ENCODE data around the gene PKHD1. TPM values are rescaled to one million over a fixed set of nuclear protein-coding genes. Genes with fewer than 3 reads are reported as not detected.

Gene PKHD1
- total RNA-seq, 4 donors from 2014 or later, result 0.16 to 0.60 (median 0.32) TPM

DNA sequence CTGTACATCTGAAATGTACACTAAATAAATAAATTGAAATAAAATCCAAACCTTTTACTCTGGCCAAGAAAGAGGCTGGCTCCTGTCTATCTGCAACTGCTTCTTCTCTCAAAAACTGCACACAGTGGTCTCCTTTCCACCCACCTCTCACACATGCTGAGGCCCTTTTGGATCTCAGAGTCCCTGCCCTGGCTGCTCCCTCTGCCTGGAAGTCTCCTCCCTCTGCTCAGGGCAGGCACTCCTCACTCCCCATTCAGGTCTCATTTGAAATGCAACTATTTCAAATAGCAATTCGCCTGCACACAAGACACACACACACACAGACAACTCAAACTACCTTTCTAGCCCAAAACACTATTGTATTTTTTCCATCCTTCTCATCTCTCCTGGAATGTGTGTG, 348.8 kb downstream of the PKHD1 start:
- no peak for DNase-seq
- intact Hi-C loops (cut with DNase I; ENCODE audit: low total_unique reads) (no loop called here), in situ Hi-C loops (cut with MboI; ENCODE audit: low pct_ligation_motif_present in 1 of 4, low pct_unique_long_range_greater_than_20kb in 1 of 4, low sequenced_read_pairs in 3 of 4) (no loop called here)
- Histone ChIP-seq H3K36me3 (no peaks in the 10 kb centered on the region), H3K9me3 (no peaks in the 10 kb centered on the region), H3K27ac (no peak overlapping the region), H3K4me1 (no peaks in the 10 kb centered on the region), H3K27me3 (no peaks in the 10 kb centered on the region), H3K4me3 (no peak overlapping the region)
- WGBS, 2 donors (ENCODE audit: low coverage in 1 of 2), result 69 to 71% methylated on average over 1 of the region's 1 CpG
- TF ChIP-seq EP300 (IDR thresholded peaks at IDR 0.05; ENCODE audit: low read depth), result no peak
- TF ChIP-seq, protein P1, sequence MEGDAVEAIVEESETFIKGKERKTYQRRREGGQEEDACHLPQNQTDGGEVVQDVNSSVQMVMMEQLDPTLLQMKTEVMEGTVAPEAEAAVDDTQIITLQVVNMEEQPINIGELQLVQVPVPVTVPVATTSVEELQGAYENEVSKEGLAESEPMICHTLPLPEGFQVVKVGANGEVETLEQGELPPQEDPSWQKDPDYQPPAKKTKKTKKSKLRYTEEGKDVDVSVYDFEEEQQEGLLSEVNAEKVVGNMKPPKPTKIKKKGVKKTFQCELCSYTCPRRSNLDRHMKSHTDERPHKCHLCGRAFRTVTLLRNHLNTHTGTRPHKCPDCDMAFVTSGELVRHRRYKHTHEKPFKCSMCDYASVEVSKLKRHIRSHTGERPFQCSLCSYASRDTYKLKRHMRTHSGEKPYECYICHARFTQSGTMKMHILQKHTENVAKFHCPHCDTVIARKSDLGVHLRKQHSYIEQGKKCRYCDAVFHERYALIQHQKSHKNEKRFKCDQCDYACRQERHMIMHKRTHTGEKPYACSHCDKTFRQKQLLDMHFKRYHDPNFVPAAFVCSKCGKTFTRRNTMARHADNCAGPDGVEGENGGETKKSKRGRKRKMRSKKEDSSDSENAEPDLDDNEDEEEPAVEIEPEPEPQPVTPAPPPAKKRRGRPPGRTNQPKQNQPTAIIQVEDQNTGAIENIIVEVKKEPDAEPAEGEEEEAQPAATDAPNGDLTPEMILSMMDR (IDR thresholded peaks at IDR 0.05), result no peak
- no peak for TF ChIP-seq POLR2A (IDR thresholded peaks at IDR 0.05)
- TF ChIP-seq POLR2AphosphoS5 (IDR thresholded peaks at IDR 0.05), result no peak

DNA sequence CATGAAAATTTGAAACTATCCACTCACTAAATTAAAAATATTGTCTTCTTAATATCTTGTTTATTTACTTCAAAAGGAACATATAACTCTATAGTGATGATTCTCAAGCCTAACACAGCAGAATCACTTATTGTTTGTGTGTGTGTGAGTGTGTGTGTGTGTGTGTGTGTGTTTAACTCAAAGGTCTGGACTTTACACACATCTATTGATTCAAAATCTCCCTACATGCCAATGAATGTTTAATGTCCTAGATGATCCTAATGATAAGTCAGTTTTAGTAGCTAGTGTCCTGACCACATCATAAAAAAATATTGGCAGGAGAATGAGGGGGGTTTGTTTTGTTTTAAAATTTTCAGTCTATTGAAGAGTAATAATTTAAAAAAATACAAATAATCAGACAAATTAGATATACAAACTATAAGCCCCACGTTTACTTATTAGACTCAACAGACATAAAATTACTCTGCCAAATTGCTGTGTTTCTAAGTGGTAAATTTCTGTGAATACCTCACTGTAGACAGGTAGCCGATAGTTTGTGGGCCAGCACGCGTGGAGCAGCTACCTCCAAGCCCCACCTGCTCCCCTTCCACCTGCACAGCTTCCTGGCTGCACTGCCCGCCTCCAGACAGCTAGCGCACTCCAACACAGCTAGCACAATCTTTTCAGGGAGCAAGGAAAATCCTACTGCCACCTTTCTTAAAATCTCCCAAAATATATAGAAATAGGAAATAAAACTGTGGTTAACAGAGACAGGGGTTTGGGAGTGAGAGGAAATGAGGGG, 349.6 kb downstream of the PKHD1 start:
- TF ChIP-seq EP300 (IDR thresholded peaks at IDR 0.05; ENCODE audit: low read depth) (no peak), POLR2AphosphoS5 (IDR thresholded peaks at IDR 0.05) (no peak)
- TF ChIP-seq, protein P1 (IDR thresholded peaks at IDR 0.05), result no peak
- DNase-seq, result no peak
- Histone ChIP-seq H3K27ac (no peak overlapping the region), H3K27me3 (no peaks in the 10 kb centered on the region), H3K9me3 (no peaks in the 10 kb centered on the region), H3K4me3 (no peak overlapping the region), H3K36me3 (no peaks in the 10 kb centered on the region), H3K4me1 (no peaks in the 10 kb centered on the region)
- WGBS, 2 donors (ENCODE audit: low coverage in 1 of 2), result 78 to 83% methylated on average over 6 of the region's 6 CpGs
- intact Hi-C loops (cut with DNase I; ENCODE audit: low total_unique reads), result no loop called here
- in situ Hi-C loops (cut with MboI; ENCODE audit: low pct_ligation_motif_present in 1 of 4, low pct_unique_long_range_greater_than_20kb in 1 of 4, low sequenced_read_pairs in 3 of 4), result no loop called here

DNA sequence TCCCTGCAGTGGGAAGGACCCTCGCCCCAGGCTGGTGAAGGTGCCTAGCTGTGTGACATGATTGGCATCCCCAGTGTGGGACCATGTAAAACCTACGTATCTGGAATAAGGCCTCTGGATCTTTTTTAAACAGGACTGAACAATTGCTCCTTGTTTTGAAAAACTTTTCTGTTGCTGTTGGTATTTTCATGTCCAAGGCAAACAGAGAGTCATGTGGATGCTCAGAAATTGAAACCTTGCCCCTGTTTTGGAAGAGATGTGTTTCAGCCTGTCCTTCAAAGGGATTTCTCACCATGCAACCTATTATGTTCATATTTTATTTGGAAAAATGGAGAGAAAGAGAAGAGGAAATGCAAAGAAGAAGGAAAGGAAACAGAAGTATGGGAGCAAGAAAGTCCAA, 362.3 kb downstream of the PKHD1 start:
- Histone ChIP-seq H3K9me3 (no peaks in the 10 kb centered on the region), H3K4me3 (no peak overlapping the region), H3K27ac (no peak overlapping the region), H3K36me3 (no peaks in the 10 kb centered on the region), H3K4me1 (no peaks in the 10 kb centered on the region), H3K27me3 (no peaks in the 10 kb centered on the region)
- intact Hi-C loops (cut with DNase I; ENCODE audit: low total_unique reads) (no loop called here), in situ Hi-C loops (cut with MboI; ENCODE audit: low pct_ligation_motif_present in 1 of 4, low pct_unique_long_range_greater_than_20kb in 1 of 4, low sequenced_read_pairs in 3 of 4) (no loop called here)
- DNase-seq, result no peak
- 53 to 80% methylated on average over 1 to 2 of the region's 2 CpGs for WGBS, 2 donors (ENCODE audit: low coverage in 1 of 2)
- TF ChIP-seq EP300 (IDR thresholded peaks at IDR 0.05; ENCODE audit: low read depth) (no peak), POLR2A (IDR thresholded peaks at IDR 0.05) (no peak), POLR2AphosphoS5 (IDR thresholded peaks at IDR 0.05) (no peak)
- TF ChIP-seq, protein P1 (IDR thresholded peaks at IDR 0.05), result no peak

DNA sequence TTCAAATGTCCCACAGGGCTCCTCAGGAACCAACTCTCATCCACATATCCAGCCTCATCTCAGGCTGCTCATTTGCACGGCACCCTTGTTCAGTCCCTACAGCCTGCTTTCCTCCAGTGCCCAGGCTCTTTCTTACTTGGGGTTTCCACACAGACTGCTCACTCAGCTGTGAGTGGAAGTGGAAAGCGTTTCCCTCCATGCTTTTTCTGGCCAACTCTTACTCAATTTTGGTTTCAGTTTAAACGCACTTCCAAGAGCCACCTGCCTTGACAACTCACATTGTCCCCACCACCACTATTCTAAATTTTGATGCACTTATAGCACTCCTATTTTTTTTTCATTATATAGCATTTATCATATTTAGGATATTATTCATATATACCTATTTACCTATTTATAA, 367.1 kb downstream of the PKHD1 start:
- TF ChIP-seq EP300 (IDR thresholded peaks at IDR 0.05; ENCODE audit: low read depth), result no peak
- TF ChIP-seq POLR2A (IDR thresholded peaks at IDR 0.05), result no peak
- TF ChIP-seq, protein P1 (IDR thresholded peaks at IDR 0.05), result no peak
- TF ChIP-seq POLR2AphosphoS5 (IDR thresholded peaks at IDR 0.05), result no peak
- intact Hi-C loops (cut with DNase I; ENCODE audit: low total_unique reads) (no loop called here), in situ Hi-C loops (cut with MboI; ENCODE audit: low pct_ligation_motif_present in 1 of 4, low pct_unique_long_range_greater_than_20kb in 1 of 4, low sequenced_read_pairs in 3 of 4) (no loop called here)
- no peaks in the 10 kb centered on the region for H3K4me1 ChIP-seq
- no peaks in the 10 kb centered on the region for H3K27me3 ChIP-seq
- H3K36me3 ChIP-seq, result no peaks in the 10 kb centered on the region
- no peak for DNase-seq
- WGBS, 2 donors (ENCODE audit: low coverage in 1 of 2), result 79 to 90% methylated on average over 3 of the region's 3 CpGs
- H3K27ac ChIP-seq, result no peak overlapping the region
- H3K9me3 ChIP-seq, result no peaks in the 10 kb centered on the region
- H3K4me3 ChIP-seq, result no peak overlapping the region
